IMR-90 (cell line): ENCODE measurements around the gene CST3. TPM values are rescaled to one million over a fixed set of nuclear protein-coding genes. Genes with fewer than 3 reads are reported as not detected.

ENCODE experiments used
- ATAC-seq: fragments of 200-7000 bp; cut with Tn5 transposase; 2 replicates; pipeline ENCODE4 v1.9.1; 2020; ENCODE audit warnings: low read depth, mild to moderate bottlenecking, moderate library complexity
- BruUV-seq: library from RNA; stranded (reverse); fragments of 400-500 nt; replicated peaks from 2 replicates; lab custom pipeline; 2021; lab: Mats Ljungman, UMichigan
- CTCF ChIA-PET: fragments of 300-600 bp; formaldehyde crosslinking; extraction: SDS; loops from one replicate; lab custom pipeline; 2021; ENCODE audit warnings: antibody characterized with exemption; lab: Yijun Ruan, JAX
- POLR2A ChIA-PET: fragments of 300-600 bp; sonication (Branson Sonifier 250); formaldehyde crosslinking; loops from one replicate; lab custom pipeline; 2022; ENCODE audit warnings: antibody characterized with exemption; ENCODE audit not compliant: unreplicated experiment; lab: Charles Lee
- DNase-seq: peaks from one replicate; pipeline ENCODE4 v3.0.0; 2013
- H2AFZ ChIP-seq: replicated peaks from 2 replicates; pipeline ENCODE3; 2013; ENCODE audit warnings: low read length, mild to moderate bottlenecking; ENCODE audit not compliant: poor library complexity
- H2AK5ac ChIP-seq: 2 replicates; pipeline ENCODE4 v1.6.1; 2013; ENCODE audit warnings: low read depth, low read length, inconsistent platforms
- H2AK9ac ChIP-seq: replicated peaks from 2 replicates; pipeline ENCODE3; 2013; ENCODE audit warnings: mild to moderate bottlenecking, low read depth, low read length, moderate library complexity; ENCODE audit not compliant: poor library complexity
- H2BK120ac ChIP-seq: 2 replicates; pipeline ENCODE4 v1.6.1; 2013; ENCODE audit warnings: low read depth, low read length, inconsistent platforms
- H2BK15ac ChIP-seq: 3 replicates; pipeline ENCODE4 v1.6.1; 2013; ENCODE audit warnings: low read depth, low read length, inconsistent platforms
- H2BK20ac ChIP-seq: 2 replicates; pipeline ENCODE4 v1.6.1; 2013; ENCODE audit warnings: low read depth, mild to moderate bottlenecking, inconsistent platforms, low read length, moderate library complexity
- H2BK5ac ChIP-seq: 2 replicates; pipeline ENCODE4 v1.6.1; 2013; ENCODE audit warnings: mild to moderate bottlenecking, low read depth, low read length, inconsistent platforms; ENCODE audit not compliant: poor library complexity, severe bottlenecking
- H3K14ac ChIP-seq: replicated peaks from 2 replicates; pipeline ENCODE4 v1.6.1; 2013; ENCODE audit warnings: low read depth, low read length, inconsistent platforms
- H3K18ac ChIP-seq: 2 replicates; pipeline ENCODE4 v1.6.1; 2013; ENCODE audit warnings: low read depth, low read length, control low read depth
- H3K23ac ChIP-seq: 2 replicates; pipeline ENCODE4 v1.6.1; 2013; ENCODE audit warnings: low read depth, low read length, inconsistent platforms
- H3K27ac ChIP-seq: 2 replicates; pipeline ENCODE4 v1.5.1; 2013; ENCODE audit warnings: mild to moderate bottlenecking, control low read depth, low read length; ENCODE audit not compliant: insufficient read depth
- H3K27me3 ChIP-seq: 2 replicates; pipeline ENCODE4 v1.6.1; 2013; ENCODE audit warnings: low read length; ENCODE audit not compliant: control insufficient read depth, insufficient read depth
- H3K36me3 ChIP-seq: 2 replicates; pipeline ENCODE4 v1.6.1; 2013; ENCODE audit warnings: low read length, mixed read lengths; ENCODE audit not compliant: control insufficient read depth, insufficient read depth
- H3K4ac ChIP-seq: 2 replicates; pipeline ENCODE4 v1.6.1; 2013; ENCODE audit warnings: low read depth, low read length, inconsistent platforms
- H3K4me1 ChIP-seq: 2 replicates; pipeline ENCODE4 v1.6.1; 2013; ENCODE audit warnings: low read length, mixed read lengths; ENCODE audit not compliant: control insufficient read depth, insufficient read depth
- H3K4me2 ChIP-seq: 2 replicates; pipeline ENCODE4 v1.6.1; 2013; ENCODE audit warnings: low read depth, mild to moderate bottlenecking, control low read depth, low read length, moderate library complexity
- H3K4me3 ChIP-seq: 2 replicates; pipeline ENCODE4 v1.5.1; 2013; ENCODE audit warnings: low read depth, mild to moderate bottlenecking, control low read depth, low read length, moderate library complexity; ENCODE audit not compliant: insufficient read depth
- H3K56ac ChIP-seq: 2 replicates; pipeline ENCODE4 v1.6.1; 2013; ENCODE audit warnings: low read length, inconsistent platforms; ENCODE audit not compliant: insufficient read depth; ENCODE audit errors: extremely low read depth
- H3K79me1 ChIP-seq, 2 experiments: 2 replicates each; pipeline ENCODE4 v1.6.1; 2013; ENCODE audit warnings: low read length in 2 of 2, inconsistent platforms in 1 of 2, low read depth in 1 of 2
- H3K9ac ChIP-seq: 2 replicates; pipeline ENCODE4 v1.6.1; 2013; ENCODE audit warnings: low read depth, low read length, control low read depth
- H3K9me1 ChIP-seq: 2 replicates; pipeline ENCODE4 v1.6.1; 2013; ENCODE audit warnings: low read length, inconsistent platforms; ENCODE audit not compliant: insufficient read depth
- H3K9me3 ChIP-seq: 2 replicates; pipeline ENCODE4 v1.6.1; 2013; ENCODE audit warnings: low read length; ENCODE audit not compliant: control insufficient read depth, insufficient read depth
- H4K20me1 ChIP-seq: 2 replicates; pipeline ENCODE4 v1.6.1; 2013; ENCODE audit warnings: low read length, inconsistent platforms; ENCODE audit not compliant: insufficient read depth
- H4K5ac ChIP-seq: 2 replicates; pipeline ENCODE4 v1.6.1; 2013; ENCODE audit warnings: mild to moderate bottlenecking, low read depth, low read length, control low read depth
- H4K8ac ChIP-seq, 2 experiments: 2 replicates each; pipeline ENCODE4 v1.6.1; 2013; ENCODE audit warnings: low read depth in 2 of 2, low read length in 2 of 2, control low read depth in 1 of 2, inconsistent platforms in 1 of 2
- H4K91ac ChIP-seq: 2 replicates; pipeline ENCODE4 v1.6.1; 2013; ENCODE audit warnings: low read depth, low read length, inconsistent platforms; ENCODE audit not compliant: insufficient read depth
- BHLHE40 ChIP-seq: fragments of 150-350 bp; IDR thresholded peaks from 2 replicates; pipeline ENCODE4 v1.6.1; 2016; ENCODE audit warnings: mild to moderate bottlenecking, low read depth, low read length
- CEBPB ChIP-seq: IDR thresholded peaks from 2 replicates; pipeline ENCODE4 v1.6.1; 2012; ENCODE audit warnings: low read depth, low read length, improper control_type of control experiment
- CHD1 ChIP-seq: IDR thresholded peaks from 2 replicates; pipeline ENCODE4 v1.6.1; 2012; ENCODE audit warnings: low read depth, low read length, improper control_type of control experiment
- ELK1 ChIP-seq: fragments of 150-350 bp; IDR thresholded peaks from 2 replicates; pipeline ENCODE4 v1.6.1; 2016; ENCODE audit warnings: low read depth, mild to moderate bottlenecking, low read length, moderate library complexity, borderline replicate concordance
- FOS ChIP-seq: fragments of 150-350 bp; IDR thresholded peaks from 2 replicates; pipeline ENCODE4 v1.6.1; 2016; ENCODE audit warnings: low read depth, low read length
- MAZ ChIP-seq: IDR thresholded peaks from 2 replicates; pipeline ENCODE4 v1.6.1; 2012; ENCODE audit warnings: low read depth, mild to moderate bottlenecking, low read length, improper control_type of control experiment, moderate library complexity, borderline replicate concordance
- MXI1 ChIP-seq: IDR thresholded peaks from 2 replicates; pipeline ENCODE4 v1.6.1; 2012; ENCODE audit warnings: low read depth, mild to moderate bottlenecking, low read length, moderate library complexity, borderline replicate concordance
- NFE2L2 ChIP-seq: fragments of 150-350 bp; IDR thresholded peaks from 2 replicates; pipeline ENCODE4 v1.6.1; 2016; ENCODE audit warnings: low read depth, mild to moderate bottlenecking, low read length
- POLR2A ChIP-seq: IDR thresholded peaks from 2 replicates; pipeline ENCODE4 v1.6.1; 2012; ENCODE audit warnings: mild to moderate bottlenecking, low read depth, low read length
- RAD21 ChIP-seq: IDR thresholded peaks from 2 replicates; pipeline ENCODE4 v1.6.1; 2012; ENCODE audit warnings: low read length, improper control_type of control experiment
- SMC3 ChIP-seq: fragments of 150-350 bp; IDR thresholded peaks from 2 replicates; pipeline ENCODE4 v1.6.1; 2016; ENCODE audit warnings: low read depth, mild to moderate bottlenecking, antibody characterized with exemption, low read length, moderate library complexity
- USF2 ChIP-seq: fragments of 150-350 bp; IDR thresholded peaks from 2 replicates; pipeline ENCODE4 v1.6.1; 2017; ENCODE audit warnings: mild to moderate bottlenecking, antibody characterized with exemption, low read length, low read depth
- WGBS, 2 experiments: methylation state at CpG; one replicate each; pipeline versions ENCODE4 v1.1.5 to v1.1.7; 2013; ENCODE audit warnings: missing lambda C conversion rate in 2 of 2; ENCODE audit not compliant: insufficient read length in 1 of 2; ENCODE audit errors: extremely low coverage in 2 of 2; 5-methylcytosine and 5-hydroxymethylcytosine counted together
- dilution Hi-C: fragments of 300-500 bp; cut with HindIII; formaldehyde crosslinking; loops from one replicate; pipeline ENCODE4 v1.14.3; 2018; ENCODE audit warnings: low sequenced_read_pairs; ENCODE audit not compliant: unreplicated experiment
- in situ Hi-C: fragments of 300-500 bp; cut with MboI; formaldehyde crosslinking; loops from 3 replicates; pipeline ENCODE4 v1.14.3; 2019; ENCODE audit warnings: low sequenced_read_pairs, inconsistent platforms, mixed read lengths
- intact Hi-C: fragments of 100-400 bp; cut with micrococcal nuclease; formaldehyde crosslinking; loops from 2 replicates; pipeline ENCODE4 v1.10.0; 2022
- polyA plus RNA-seq, 3 experiments: library from polyadenylated mRNA; depleted of rRNA; stranded (reverse); fragments of >200 nt; gene quantifications; 2 replicates each; pipeline ENCODE4 v1.2.3, GENCODE V29; 2012; ENCODE audit warnings: low replicate concordance in 1 of 3
- total RNA-seq: library from RNA; depleted of rRNA; stranded (reverse); fragments of >200 nt; gene quantifications from 2 replicates; pipeline ENCODE4 v1.2.3, GENCODE V29; 2012

CST3 gene
- total and polyA plus RNA-seq, 2 of the 4 experiments (the other 2 are of a cell fraction): 26.0 to 471 TPM

DNA sequence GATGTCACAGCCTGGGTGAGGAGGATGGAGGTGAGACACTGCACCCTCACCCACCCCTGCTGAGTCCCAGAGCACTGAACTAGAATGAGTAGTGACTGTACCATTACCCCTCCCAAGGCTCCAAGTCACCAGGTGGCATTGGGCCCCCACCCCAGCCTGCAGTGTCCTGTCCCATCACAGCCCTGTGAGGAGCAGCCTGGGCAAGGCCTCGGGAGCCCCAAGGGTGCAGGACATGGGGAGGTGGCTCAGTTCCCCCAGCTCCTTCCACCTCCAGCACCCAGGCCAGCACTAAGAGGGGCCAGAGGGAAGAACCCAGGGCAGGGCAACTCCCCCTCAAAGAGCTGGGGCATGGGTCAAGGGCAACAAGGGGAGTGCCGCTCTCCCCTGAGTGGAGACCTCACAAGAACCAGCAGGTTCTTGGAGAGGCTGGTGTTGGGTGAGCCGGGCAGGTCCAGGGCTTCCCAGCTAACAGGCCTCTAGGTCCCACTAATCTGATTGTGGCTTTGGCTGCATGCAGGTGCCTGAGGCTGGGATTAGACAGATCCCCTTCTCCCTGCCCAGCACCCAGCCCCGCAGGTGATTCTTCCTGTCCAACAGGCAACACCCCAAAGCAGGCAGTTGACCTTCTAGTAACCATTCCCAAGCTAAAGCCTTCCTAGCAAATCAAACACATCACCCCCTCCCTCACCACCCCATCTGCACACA is 48.4 kb upstream of the CST3 start:
- Histone ChIP-seq H2BK15ac (no peak overlapping the region), H3K4me3 (no peak overlapping the region), H3K9me1 (peaks cover 3% of the 10 kb centered on the region; the same call in 1 of the 2 replicates), H4K5ac (no peak overlapping the region), H2BK120ac (no peak overlapping the region), H4K91ac (no peak overlapping the region), H4K20me1 (no peaks in the 10 kb centered on the region), H2AK9ac (no peak overlapping the region), H3K27ac (no peak overlapping the region), H2AFZ (no peak overlapping the region), H2BK5ac (no peak overlapping the region), H4K8ac (no peak overlapping the region), H3K4me1 (no peaks in the 10 kb centered on the region; the same call in 1 of the 2 replicates), H3K23ac (no peak overlapping the region), H3K9me3 (no peaks in the 10 kb centered on the region), H3K36me3 (no peaks in the 10 kb centered on the region), H3K14ac (no peak overlapping the region), H3K4me2 (no peak overlapping the region), H3K4ac (no peak overlapping the region), H3K56ac (no peak overlapping the region), H2AK5ac (no peak overlapping the region), H3K9ac (no peak overlapping the region), H3K27me3 (peaks cover 8% of the 10 kb centered on the region), H2BK20ac (no peak overlapping the region), H3K79me1 (no peaks in the 10 kb centered on the region), H3K18ac (no peak overlapping the region)
- in situ Hi-C loops: no loop called here
- no peak for DNase-seq
- CTCF ChIA-PET: no interaction called here
- POLR2A ChIA-PET: no interaction called here
- no peak for ATAC-seq
- dilution Hi-C loops: no loop called here
- BruUV-seq: no TSS peak
- TF ChIP-seq POLR2A (no peak), CEBPB (no peak), CHD1 (no peak), BHLHE40 (no peak), RAD21 (no peak), MXI1 (no peak), FOS (no peak), ELK1 (no peak), NFE2L2 (no peak), MAZ (no peak), USF2 (no peak), SMC3 (no peak)
- 40% methylated on average over 1 of the region's 4 CpGs; no CpG with 5 or more reads in 1 of the 2 experiments for WGBS, 2 experiments
- intact Hi-C loops: no loop called here
